Endothelial cell of umbilical vein (primary cell): ENCODE data around the gene SLC24A3. TPM values are rescaled to one million over a fixed set of nuclear protein-coding genes. Genes with fewer than 3 reads are reported as not detected.

Experiments
- BruUV-seq: library from RNA; stranded (reverse); fragments of 400-500 nt; replicated peaks from 2 replicates; lab custom pipeline; 2021; lab: Mats Ljungman, UMichigan
- CTCF ChIA-PET: fragments of 300-600, 350-600 bp; sonication (Branson Sonifier 250); formaldehyde crosslinking; loops from one replicate; lab custom pipeline; 2021; ENCODE audit warnings: antibody characterized with exemption, inconsistent platforms; lab: Charles Lee
- POLR2A ChIA-PET: fragments of 300-600, 350-600 bp; sonication (Branson Sonifier 250); formaldehyde crosslinking; loops from one replicate; lab custom pipeline; 2021; ENCODE audit warnings: antibody characterized with exemption, inconsistent platforms; lab: Charles Lee
- DNase-seq: peaks from one replicate; pipeline ENCODE4 v3.0.0-alpha.2; 2011; ENCODE audit warnings: low read depth, low spot score
- FAIRE-seq: peaks from 2 replicates; lab custom pipeline; 2011; peaks lifted over from hg19 to GRCh38; lab: Jason Lieb, UNC
- H2AFZ ChIP-seq: 2 replicates; pipeline ENCODE4 v1.6.0; 2012; ENCODE audit warnings: low read depth, low read length, control low read depth, inconsistent platforms
- H3K27ac ChIP-seq: 2 replicates; pipeline ENCODE4 v1.5.1; 2011; ENCODE audit warnings: low read depth, mild to moderate bottlenecking, control low read depth, low read length, moderate library complexity; ENCODE audit not compliant: insufficient read depth
- H3K27me3 ChIP-seq, 2 experiments: 2 replicates each; pipeline versions ENCODE4 v1.6.0 to v1.6.1; 2011; ENCODE audit warnings: low read length in 2 of 2, mixed read lengths in 1 of 2; ENCODE audit not compliant: control insufficient read depth in 2 of 2, insufficient read depth in 2 of 2
- H3K36me3 ChIP-seq, 2 experiments: 2 replicates in 1 of 2; 3 replicates in 1 of 2; pipeline ENCODE4 v1.5.1; 2011; ENCODE audit warnings: low read length in 2 of 2, mild to moderate bottlenecking in 1 of 2, moderate library complexity in 1 of 2; ENCODE audit not compliant: control insufficient read depth in 2 of 2, insufficient read depth in 2 of 2; ENCODE audit errors: extremely low read depth in 1 of 2
- H3K4me1 ChIP-seq: 3 replicates; pipeline ENCODE4 v1.5.1; 2011; ENCODE audit warnings: mild to moderate bottlenecking, low read length; ENCODE audit not compliant: control insufficient read depth, insufficient read depth; ENCODE audit errors: extremely low read depth
- H3K4me2 ChIP-seq: 2 replicates; pipeline ENCODE4 v1.6.1; 2011; ENCODE audit warnings: low read length, control low read depth, mixed read lengths; ENCODE audit not compliant: insufficient read depth
- H3K4me3 ChIP-seq, 3 experiments: fragments of 200-600 bp in 1 of 3; sonication (generic), shearing (Covaris generic) in 1 of 3; replicated peaks in 1 of 3; 2 replicates each; pipeline ENCODE4 v1.5.1; 2011 to 2016; ENCODE audit warnings: control low read depth in 3 of 3, low read length in 3 of 3, mild to moderate bottlenecking in 2 of 3, inconsistent platforms in 1 of 3, low read depth in 1 of 3, moderate library complexity in 1 of 3; ENCODE audit not compliant: insufficient read depth in 1 of 3
- H3K79me2 ChIP-seq: 2 replicates; pipeline ENCODE4 v1.6.0; 2012; ENCODE audit warnings: low read length, inconsistent platforms; ENCODE audit not compliant: control insufficient read depth, insufficient read depth
- H3K9ac ChIP-seq: replicated peaks from 2 replicates; pipeline ENCODE3; 2011; ENCODE audit warnings: low read length, control low read depth; ENCODE audit not compliant: insufficient read depth; ENCODE audit errors: extremely low read depth
- H3K9me1 ChIP-seq: replicated peaks from 3 replicates; pipeline ENCODE4 v1.6.0; 2011; ENCODE audit warnings: mild to moderate bottlenecking, low read length; ENCODE audit not compliant: control insufficient read depth, insufficient read depth; ENCODE audit errors: extremely low read depth
- H3K9me3 ChIP-seq: replicated peaks from 2 replicates; pipeline ENCODE4 v1.5.1; 2012; ENCODE audit warnings: low read length, inconsistent platforms; ENCODE audit not compliant: control insufficient read depth, insufficient read depth
- H4K20me1 ChIP-seq: replicated peaks from 2 replicates; pipeline ENCODE3; 2011; ENCODE audit warnings: mild to moderate bottlenecking, low read length; ENCODE audit not compliant: control insufficient read depth, insufficient read depth; ENCODE audit errors: extremely low read depth
- EZH2 ChIP-seq: IDR thresholded peaks from 2 replicates; pipeline ENCODE4 v1.6.1; 2012; ENCODE audit warnings: borderline replicate concordance, low read depth, mild to moderate bottlenecking, moderate library complexity, low read length, inconsistent platforms; ENCODE audit not compliant: severe bottlenecking
- FOS ChIP-seq: IDR thresholded peaks from 2 replicates; pipeline ENCODE4 v1.6.1; 2011; ENCODE audit warnings: mild to moderate bottlenecking, low read length, moderate library complexity, borderline replicate concordance; ENCODE audit not compliant: insufficient read depth
- GATA2 ChIP-seq: IDR thresholded peaks from 2 replicates; pipeline ENCODE4 v1.7.0; 2011; ENCODE audit warnings: low read depth, mild to moderate bottlenecking, moderate library complexity, mixed read lengths, low read length; ENCODE audit not compliant: insufficient read length, insufficient read depth
- JUN ChIP-seq: IDR thresholded peaks from 2 replicates; pipeline ENCODE4 v1.6.1; 2011; ENCODE audit warnings: borderline replicate concordance, low read depth; ENCODE audit not compliant: insufficient read length, insufficient read depth
- MAX ChIP-seq: IDR thresholded peaks from 2 replicates; pipeline ENCODE4 v1.6.1; 2011; ENCODE audit not compliant: insufficient read depth, insufficient read length
- MYC ChIP-seq: IDR thresholded peaks from one replicate; pipeline ENCODE4 v1.6.1; 2011; ENCODE audit warnings: mild to moderate bottlenecking, low read depth, low read length
- POLR2A ChIP-seq: IDR thresholded peaks from 2 replicates; pipeline ENCODE4 v1.6.1; 2012; ENCODE audit warnings: low read depth, mild to moderate bottlenecking, control low read depth, low read length
- POLR2AphosphoS5 ChIP-seq: IDR thresholded peaks from 2 replicates; pipeline ENCODE4 v1.6.1; 2012; ENCODE audit warnings: low read depth, mild to moderate bottlenecking, control low read depth, low read length, moderate library complexity; ENCODE audit not compliant: insufficient read depth
- dilution Hi-C: fragments of 300-500 bp; cut with MboI; formaldehyde crosslinking; loops from one replicate; pipeline ENCODE4 v1.15.0; 2019; ENCODE audit warnings: low sequenced_read_pairs; ENCODE audit not compliant: extremely low pct_ligation_motif_present
- intact Hi-C: fragments of 100-400 bp; cut with micrococcal nuclease; formaldehyde crosslinking; loops from one replicate; pipeline ENCODE4 v1.10.0; 2022
- polyA plus RNA-seq, 4 experiments: library from polyadenylated mRNA; depleted of rRNA in 3 of 4; stranded (reverse) in 3 of 4; unstranded in 1 of 4; fragments of >200 nt; gene quantifications; 2 replicates each; pipeline versions ENCODE4 v1.2.1 to v1.2.3, GENCODE V29; 2011 to 2012; ENCODE audit warnings: missing spikeins in 1 of 4
- total RNA-seq: library from RNA; stranded (reverse); gene quantifications from 2 replicates; pipeline ENCODE4 v1.2.3, GENCODE V29; 2021
- TF ChIP-seq, protein P1 (sequence below), 2 donors: IDR thresholded peaks; 1 replicate in 1 of 2; 2 replicates in 1 of 2; pipeline ENCODE4 v1.5.1; 2011; ENCODE audit warnings: low read length in 2 of 2, mild to moderate bottlenecking in 2 of 2, moderate library complexity in 2 of 2, control low read depth in 1 of 2, inconsistent platforms in 1 of 2, low read depth in 1 of 2; ENCODE audit not compliant: insufficient read depth in 1 of 2; ENCODE audit errors: extremely low read depth in 1 of 2

SLC24A3 gene
- total and polyA plus RNA-seq, 2 donors (not counting 3 experiments of a cell fraction or from before 2014, with no cell fraction given), result not detected

DNA sequence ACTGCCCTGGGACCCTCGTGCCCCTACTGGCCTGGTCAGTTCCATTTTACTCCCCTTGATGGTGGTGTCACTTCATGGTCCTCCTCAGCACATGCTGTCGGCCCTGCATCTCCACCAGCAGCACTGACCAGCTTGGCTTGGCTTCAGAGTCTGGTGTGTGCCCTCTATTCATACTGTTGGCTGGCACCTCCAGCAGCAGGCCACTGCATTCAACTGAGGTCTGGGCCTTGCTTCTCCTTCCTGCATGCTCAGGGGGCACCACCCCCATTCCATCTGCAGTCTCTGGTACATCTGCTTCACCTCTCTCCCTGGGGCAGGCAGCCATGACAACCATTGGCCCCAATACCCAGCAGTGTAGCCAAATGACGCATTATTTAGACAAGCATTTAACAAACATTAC lies 155.9 kb downstream of the SLC24A3 start:
- TF ChIP-seq MAX, result no peak
- no peak for TF ChIP-seq JUN
- TF ChIP-seq, protein P1, sequence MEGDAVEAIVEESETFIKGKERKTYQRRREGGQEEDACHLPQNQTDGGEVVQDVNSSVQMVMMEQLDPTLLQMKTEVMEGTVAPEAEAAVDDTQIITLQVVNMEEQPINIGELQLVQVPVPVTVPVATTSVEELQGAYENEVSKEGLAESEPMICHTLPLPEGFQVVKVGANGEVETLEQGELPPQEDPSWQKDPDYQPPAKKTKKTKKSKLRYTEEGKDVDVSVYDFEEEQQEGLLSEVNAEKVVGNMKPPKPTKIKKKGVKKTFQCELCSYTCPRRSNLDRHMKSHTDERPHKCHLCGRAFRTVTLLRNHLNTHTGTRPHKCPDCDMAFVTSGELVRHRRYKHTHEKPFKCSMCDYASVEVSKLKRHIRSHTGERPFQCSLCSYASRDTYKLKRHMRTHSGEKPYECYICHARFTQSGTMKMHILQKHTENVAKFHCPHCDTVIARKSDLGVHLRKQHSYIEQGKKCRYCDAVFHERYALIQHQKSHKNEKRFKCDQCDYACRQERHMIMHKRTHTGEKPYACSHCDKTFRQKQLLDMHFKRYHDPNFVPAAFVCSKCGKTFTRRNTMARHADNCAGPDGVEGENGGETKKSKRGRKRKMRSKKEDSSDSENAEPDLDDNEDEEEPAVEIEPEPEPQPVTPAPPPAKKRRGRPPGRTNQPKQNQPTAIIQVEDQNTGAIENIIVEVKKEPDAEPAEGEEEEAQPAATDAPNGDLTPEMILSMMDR (IDR thresholded peaks at IDR 0.05; ENCODE audit: extremely low read depth in 1 of 2, insufficient read depth in 1 of 2, low read depth in 1 of 2, low read length in 2 of 2), result no peak
- no peak for TF ChIP-seq MYC
- no peak for TF ChIP-seq FOS
- TF ChIP-seq POLR2A, result no peak
- no peak for TF ChIP-seq GATA2
- no peak for TF ChIP-seq EZH2
- no peak for TF ChIP-seq POLR2AphosphoS5
- no peak for FAIRE-seq

More for the DNA sequence above, 155.9 kb downstream of the SLC24A3 start:
- dilution Hi-C loops, result no loop called here
- Histone ChIP-seq H3K27ac (no peak overlapping the region), H3K79me2 (no peaks in the 10 kb centered on the region), H2AFZ (no peak overlapping the region), H3K4me2 (no peak overlapping the region), H3K36me3 (no peaks in the 10 kb centered on the region), H3K9me1 (no peaks in the 10 kb centered on the region), H3K9me3 (no peaks in the 10 kb centered on the region), H3K4me3 (no peak overlapping the region), H3K27me3 (no peaks in the 10 kb centered on the region), H3K4me1 (no peaks in the 10 kb centered on the region), H4K20me1 (no peaks in the 10 kb centered on the region), H3K9ac (no peak overlapping the region)
- ChIA-PET CTCF (no interaction called here), POLR2A (no interaction called here)
- intact Hi-C loops, result no loop called here
- DNase-seq, result no peak
- BruUV-seq, result no TSS peak
